Keratinocyte (primary cell): ENCODE measurements around the gene BCL2. TPM values are rescaled to one million over a fixed set of nuclear protein-coding genes. Genes with fewer than 3 reads are reported as not detected.

ENCODE experiments used
- DNase-seq: peaks from one replicate; pipeline ENCODE4 v3.0.0-alpha.2; 2011; ENCODE audit warnings: low read depth, missing footprints, low spot score
- FAIRE-seq: peaks from 2 replicates; lab custom pipeline; 2011; peaks lifted over from hg19 to GRCh38; lab: Jason Lieb, UNC
- H2AFZ ChIP-seq: 2 replicates; pipeline ENCODE4 v1.6.0; 2012; ENCODE audit warnings: low read length, control low read depth, inconsistent platforms; ENCODE audit not compliant: control insufficient read depth
- H3K27ac ChIP-seq: 2 replicates; pipeline ENCODE4 v1.5.1; 2011; ENCODE audit warnings: low read length; ENCODE audit not compliant: control insufficient read depth, insufficient read depth
- H3K27me3 ChIP-seq: 3 replicates; pipeline ENCODE4 v1.6.0; 2011; ENCODE audit warnings: low read length; ENCODE audit not compliant: control insufficient read depth, insufficient read depth; ENCODE audit errors: extremely low read depth
- H3K36me3 ChIP-seq, 2 experiments: 2 replicates in 1 of 2; 3 replicates in 1 of 2; pipeline ENCODE4 v1.5.1; 2011; ENCODE audit warnings: low read length in 2 of 2, mild to moderate bottlenecking in 1 of 2; ENCODE audit not compliant: control insufficient read depth in 2 of 2, insufficient read depth in 2 of 2; ENCODE audit errors: extremely low read depth in 1 of 2
- H3K4me1 ChIP-seq: 3 replicates; pipeline ENCODE4 v1.5.1; 2011; ENCODE audit warnings: low read length; ENCODE audit not compliant: control insufficient read depth, insufficient read depth; ENCODE audit errors: extremely low read depth
- H3K4me2 ChIP-seq: 3 replicates; pipeline ENCODE4 v1.6.0; 2011; ENCODE audit warnings: low read depth, low read length; ENCODE audit not compliant: control insufficient read depth, insufficient read depth; ENCODE audit errors: extremely low read depth
- H3K4me3 ChIP-seq, 3 experiments: fragments of 200-600 bp in 1 of 3; sonication (generic) in 1 of 3; 2 replicates in 2 of 3; 3 replicates in 1 of 3; pipeline ENCODE4 v1.5.1; 2011 to 2016; ENCODE audit warnings: low read length in 3 of 3, mild to moderate bottlenecking in 3 of 3, control low read depth in 2 of 3, inconsistent platforms in 1 of 3, low read depth in 1 of 3, mixed read lengths in 1 of 3, mixed run types in 1 of 3, moderate library complexity in 1 of 3; ENCODE audit not compliant: control insufficient read depth in 2 of 3, insufficient read depth in 2 of 3; ENCODE audit errors: extremely low read depth in 1 of 3
- H3K79me2 ChIP-seq: 2 replicates; pipeline ENCODE4 v1.6.0; 2012; ENCODE audit warnings: low read length; ENCODE audit not compliant: control insufficient read depth, insufficient read depth
- H3K9ac ChIP-seq: 3 replicates; pipeline ENCODE4 v1.6.0; 2011; ENCODE audit warnings: low read length; ENCODE audit not compliant: control insufficient read depth, insufficient read depth; ENCODE audit errors: extremely low read depth
- H3K9me1 ChIP-seq: 3 replicates; pipeline ENCODE4 v1.6.0; 2011; ENCODE audit warnings: low read length; ENCODE audit not compliant: control insufficient read depth, insufficient read depth; ENCODE audit errors: extremely low read depth
- H3K9me3 ChIP-seq: 2 replicates; pipeline ENCODE4 v1.5.1; 2012; ENCODE audit warnings: low read depth, low read length; ENCODE audit not compliant: control insufficient read depth
- H4K20me1 ChIP-seq: 3 replicates; pipeline ENCODE4 v1.6.0; 2011; ENCODE audit warnings: low read length; ENCODE audit not compliant: control insufficient read depth, insufficient read depth; ENCODE audit errors: extremely low read depth
- EZH2 ChIP-seq: IDR thresholded peaks from one replicate; pipeline ENCODE4 v1.6.1; 2012; ENCODE audit warnings: inconsistent platforms, mild to moderate bottlenecking, low read length, moderate library complexity
- dilution Hi-C: fragments of 300-500 bp; cut with MboI; formaldehyde crosslinking; loops from one replicate; pipeline ENCODE4 v1.7.0; 2020; ENCODE audit warnings: low sequenced_read_pairs; ENCODE audit not compliant: extremely low pct_ligation_motif_present
- polyA plus RNA-seq, 5 experiments: library from polyadenylated mRNA; depleted of rRNA in 3 of 5; stranded (reverse) in 3 of 5; stranded (forward) in 1 of 5; unstranded in 1 of 5; fragments of >200 nt; gene quantifications; 1 replicate in 1 of 5; 2 replicates in 3 of 5; 3 replicates in 1 of 5; pipeline versions ENCODE4 v1.2.1 to v1.2.3, GENCODE V29; 2011 to 2012; ENCODE audit warnings: missing spikeins in 2 of 5, low read depth in 1 of 5, low replicate concordance in 1 of 5
- TF ChIP-seq, protein P1 (sequence below), 3 experiments: IDR thresholded peaks in 1 of 3; conservative IDR thresholded peaks in 1 of 3; optimal IDR thresholded peaks in 1 of 3; 2 replicates in 2 of 3; 3 replicates in 1 of 3; pipeline versions ENCODE3 to v1.5.1; 2011; ENCODE audit warnings: low read length in 3 of 3, mild to moderate bottlenecking in 3 of 3, moderate library complexity in 2 of 3, control low read depth in 1 of 3, inconsistent platforms in 1 of 3; ENCODE audit not compliant: insufficient read depth in 2 of 3; ENCODE audit errors: extremely low read depth in 1 of 3

The BCL2 gene
- polyA plus RNA-seq, 1 donor (not counting 4 experiments of a cell fraction or from before 2014, with no cell fraction given), result 0.30 TPM

DNA sequence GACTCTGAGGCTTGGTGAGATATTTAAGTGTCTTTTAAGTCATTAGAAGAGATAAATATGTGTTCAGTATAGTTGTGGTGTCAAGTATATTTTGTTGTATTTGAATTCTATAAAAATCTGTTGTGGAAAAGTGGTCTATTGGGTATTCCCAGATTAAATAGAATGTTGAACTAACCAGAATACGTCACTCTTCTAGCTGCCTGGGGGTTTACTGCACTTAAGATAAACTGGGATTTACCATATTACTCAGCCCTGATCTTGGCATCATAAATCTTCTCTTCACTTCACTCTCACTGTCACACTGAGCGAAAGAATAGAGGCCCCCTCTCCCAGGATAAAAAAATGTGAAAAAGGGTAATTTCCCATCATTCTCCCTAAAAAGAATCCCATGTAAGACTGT lies 129.8 kb downstream of the BCL2 start:
- no peaks in the 10 kb centered on the region for H3K9me3 ChIP-seq
- dilution Hi-C loops, result no loop called here
- DNase-seq (no peak), FAIRE-seq (no peak)
- H3K4me3 ChIP-seq, result no peak overlapping the region
- H3K36me3 ChIP-seq, result no peaks in the 10 kb centered on the region
- no peak overlapping the region for H2AFZ ChIP-seq
- H3K27ac ChIP-seq, result no peak overlapping the region
- H3K9ac ChIP-seq, result no peak overlapping the region
- no peak overlapping the region for H3K4me2 ChIP-seq
- TF ChIP-seq, protein P1, sequence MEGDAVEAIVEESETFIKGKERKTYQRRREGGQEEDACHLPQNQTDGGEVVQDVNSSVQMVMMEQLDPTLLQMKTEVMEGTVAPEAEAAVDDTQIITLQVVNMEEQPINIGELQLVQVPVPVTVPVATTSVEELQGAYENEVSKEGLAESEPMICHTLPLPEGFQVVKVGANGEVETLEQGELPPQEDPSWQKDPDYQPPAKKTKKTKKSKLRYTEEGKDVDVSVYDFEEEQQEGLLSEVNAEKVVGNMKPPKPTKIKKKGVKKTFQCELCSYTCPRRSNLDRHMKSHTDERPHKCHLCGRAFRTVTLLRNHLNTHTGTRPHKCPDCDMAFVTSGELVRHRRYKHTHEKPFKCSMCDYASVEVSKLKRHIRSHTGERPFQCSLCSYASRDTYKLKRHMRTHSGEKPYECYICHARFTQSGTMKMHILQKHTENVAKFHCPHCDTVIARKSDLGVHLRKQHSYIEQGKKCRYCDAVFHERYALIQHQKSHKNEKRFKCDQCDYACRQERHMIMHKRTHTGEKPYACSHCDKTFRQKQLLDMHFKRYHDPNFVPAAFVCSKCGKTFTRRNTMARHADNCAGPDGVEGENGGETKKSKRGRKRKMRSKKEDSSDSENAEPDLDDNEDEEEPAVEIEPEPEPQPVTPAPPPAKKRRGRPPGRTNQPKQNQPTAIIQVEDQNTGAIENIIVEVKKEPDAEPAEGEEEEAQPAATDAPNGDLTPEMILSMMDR (optimal IDR thresholded peaks at IDR 0.05 in 1 of 3, IDR thresholded peaks at IDR 0.05 in 1 of 3, conservative IDR thresholded peaks at IDR 0.05 in 1 of 3; ENCODE audit: extremely low read depth in 1 of 3, insufficient read depth in 2 of 3, low read length in 3 of 3), result no peak
- TF ChIP-seq EZH2, result no peak
- no peaks in the 10 kb centered on the region for H4K20me1 ChIP-seq
- H3K4me1 ChIP-seq, result peaks cover 15% of the 10 kb centered on the region
- H3K9me1 ChIP-seq, result no peaks in the 10 kb centered on the region
- no peaks in the 10 kb centered on the region for H3K79me2 ChIP-seq
- H3K27me3 ChIP-seq, result no peaks in the 10 kb centered on the region

DNA sequence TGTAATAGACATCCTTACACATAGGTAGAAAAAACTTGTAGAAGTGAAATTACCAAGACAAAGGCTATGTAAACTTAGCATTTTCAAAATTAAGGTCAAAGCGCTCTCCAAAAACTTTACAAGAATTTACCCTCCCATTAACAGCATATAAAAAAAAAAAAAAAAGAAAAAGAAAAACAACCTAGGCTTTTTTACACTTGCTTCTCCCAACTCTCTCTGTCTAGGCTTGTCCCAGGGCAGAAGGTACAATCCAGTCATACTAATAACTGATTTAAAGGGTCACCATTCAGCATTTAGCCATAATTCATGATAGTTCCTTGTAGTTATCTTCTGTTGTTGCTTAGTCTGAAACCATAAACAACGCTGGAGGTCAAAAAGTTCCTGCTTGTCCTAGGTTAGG lies 130.5 kb downstream of the BCL2 start:
- Histone ChIP-seq H3K9me1 (no peaks in the 10 kb centered on the region), H3K36me3 (no peaks in the 10 kb centered on the region), H3K4me1 (peaks cover 15% of the 10 kb centered on the region), H3K79me2 (no peaks in the 10 kb centered on the region), H4K20me1 (no peaks in the 10 kb centered on the region), H3K9me3 (no peaks in the 10 kb centered on the region), H3K27ac (no peak overlapping the region), H3K9ac (no peak overlapping the region), H2AFZ (no peak overlapping the region), H3K27me3 (no peaks in the 10 kb centered on the region), H3K4me3 (no peak overlapping the region), H3K4me2 (no peak overlapping the region)
- DNase-seq (no peak), FAIRE-seq (no peak)
- no peak for TF ChIP-seq EZH2
- TF ChIP-seq, protein P1 (optimal IDR thresholded peaks at IDR 0.05 in 1 of 3, IDR thresholded peaks at IDR 0.05 in 1 of 3, conservative IDR thresholded peaks at IDR 0.05 in 1 of 3; ENCODE audit: extremely low read depth in 1 of 3, insufficient read depth in 2 of 3, low read length in 3 of 3), result no peak
- dilution Hi-C loops, result no loop called here
